H1 (cell line): ENCODE measurements around the gene CNBP. TPM values are rescaled to one million over a fixed set of nuclear protein-coding genes. Genes with fewer than 3 reads are reported as not detected.

Source experiments
- ATF3 ChIP-seq: IDR thresholded peaks from 2 replicates; pipeline ENCODE4 v1.6.1; 2011; ENCODE audit warnings: low read depth, mild to moderate bottlenecking, low read length; ENCODE audit not compliant: insufficient read depth
- CHD7 ChIP-seq: fragments of 300-600 bp; sonication (generic); IDR thresholded peaks from 2 replicates; pipeline ENCODE4 v1.7.1; 2012; ENCODE audit warnings: low read length, moderate library complexity, mild to moderate bottlenecking, inconsistent platforms; ENCODE audit not compliant: insufficient replicate concordance
- KDM5A ChIP-seq: fragments of 200-600 bp; IDR thresholded peaks from 2 replicates; pipeline ENCODE4 v1.7.1; 2012; ENCODE audit warnings: mild to moderate bottlenecking, low read length, inconsistent platforms, mixed read lengths
- POU5F1 ChIP-seq: IDR thresholded peaks from 2 replicates; pipeline ENCODE4 v1.6.1; 2011; ENCODE audit warnings: low read depth, mild to moderate bottlenecking, low read length, moderate library complexity
- SAP30 ChIP-seq: fragments of 300-600 bp; sonication (generic); IDR thresholded peaks from 2 replicates; pipeline ENCODE4 v1.7.1; 2012; ENCODE audit warnings: low read length, moderate library complexity, mild to moderate bottlenecking, inconsistent platforms; ENCODE audit not compliant: insufficient read depth, insufficient replicate concordance
- SP1 ChIP-seq: IDR thresholded peaks from 2 replicates; pipeline ENCODE4 v1.6.1; 2011; ENCODE audit warnings: low read depth, low read length
- SUZ12 ChIP-seq: fragments of 200-600 bp; sonication (generic); IDR thresholded peaks from 2 replicates; pipeline ENCODE4 v1.6.1; 2012; ENCODE audit warnings: mild to moderate bottlenecking, inconsistent platforms, low read length, moderate library complexity, mixed read lengths
- TBP ChIP-seq: IDR thresholded peaks from 2 replicates; pipeline ENCODE4 v1.6.1; 2011; ENCODE audit warnings: low read depth, low read length, improper control_type of control experiment
- TCF12 ChIP-seq: IDR thresholded peaks from 2 replicates; pipeline ENCODE4 v1.6.1; 2011; ENCODE audit warnings: low read depth, mild to moderate bottlenecking, low read length
- polyA plus RNA-seq, 7 experiments: library from polyadenylated mRNA; depleted of rRNA in 3 of 7; stranded (reverse) in 5 of 7; unstranded in 2 of 7; fragments of >200 nt in 5 of 7; fragments of 200-250 nt in 2 of 7; gene quantifications; 1 replicate in 5 of 7; 2 replicates in 1 of 7; 4 replicates in 1 of 7; pipeline versions ENCODE4 v1.2.1 to v1.2.3, GENCODE V29; 2011 to 2013; ENCODE audit warnings: missing spikeins in 2 of 7, mixed read lengths in 2 of 7
- total RNA-seq: library from RNA; stranded (reverse); fragmentation: NEBNext Ultra II Directional; extraction: Animal tissue kit (Norgen Biotek cat#: 25700); gene quantifications from 2 replicates; pipeline ENCODE4 v1.2.1, GENCODE V29; 2021

CNBP gene
- total and polyA plus RNA-seq, 2 of the 8 experiments (the other 6 are each of a cell fraction or from before 2014, with no cell fraction given), result 315 to 371 TPM

GRCh38 chr3:129160891-129161859, 22.5 kb downstream of the CNBP start, which contains the start of gene ISY1 (continued):
- TF ChIP-seq SUZ12 (no peak), TCF12 (no peak), CHD7 (no peak), POU5F1 (no peak), SP1 (peak; percentile 45), KDM5A (peak; percentile 94), TBP (peak; percentile 62), SAP30 (no peak), ATF3 (peak; percentile 60)
